Thymus (tissue), 11 donors: ENCODE measurements around the gene GSTM2. TPM values are rescaled to one million over a fixed set of nuclear protein-coding genes. Genes with fewer than 3 reads are reported as not detected.

Experiments used
- DNase-seq, 9 donors: peaks; one replicate each; pipeline ENCODE4 v3.0.0-alpha.2; 2013; ENCODE audit warnings: low spot score in 9 of 9, low read depth in 6 of 9, missing footprints in 1 of 9
- H3K27ac ChIP-seq, 2 donors: one replicate each; pipeline ENCODE4 v1.5.1; 2013; ENCODE audit warnings: control low read depth in 1 of 2, low read depth in 1 of 2, low read length in 1 of 2, mild to moderate bottlenecking in 1 of 2, moderate library complexity in 1 of 2
- H3K27me3 ChIP-seq, 2 donors: one replicate each; pipeline ENCODE4 v1.5.1; 2013; ENCODE audit warnings: low read length in 1 of 2; ENCODE audit not compliant: control insufficient read depth in 2 of 2, insufficient read depth in 1 of 2
- H3K36me3 ChIP-seq, 2 donors: one replicate each; pipeline ENCODE4 v1.5.1; 2013; ENCODE audit warnings: low read length in 1 of 2, mild to moderate bottlenecking in 1 of 2, moderate library complexity in 1 of 2; ENCODE audit not compliant: control insufficient read depth in 2 of 2, insufficient read depth in 2 of 2
- H3K4me1 ChIP-seq, 2 donors: one replicate each; pipeline ENCODE4 v1.5.1; 2013; ENCODE audit warnings: low read length in 2 of 2; ENCODE audit not compliant: control insufficient read depth in 2 of 2, insufficient read depth in 2 of 2
- H3K4me3 ChIP-seq, 2 donors: one replicate each; pipeline ENCODE4 v1.5.1; 2013; ENCODE audit warnings: low read length in 2 of 2, control low read depth in 1 of 2, mild to moderate bottlenecking in 1 of 2
- H3K9me3 ChIP-seq, 2 donors: one replicate each; pipeline ENCODE4 v1.5.1; 2013; ENCODE audit warnings: low read length in 1 of 2, mild to moderate bottlenecking in 1 of 2; ENCODE audit not compliant: control insufficient read depth in 2 of 2, insufficient read depth in 1 of 2
- WGBS: extraction: QIAGEN DNeasy Blood & Tissue Kit; methylation state at CpG from one replicate; pipeline ENCODE4 v1.1.7; 2013; 5-methylcytosine and 5-hydroxymethylcytosine counted together
- polyA plus RNA-seq: library from polyadenylated mRNA; stranded (reverse); fragments of 200-250 nt; gene quantifications from one replicate; pipeline ENCODE4 v1.2.3, GENCODE V29; 2013
- total RNA-seq: library from RNA; stranded (reverse); fragments of 120-200 nt; gene quantifications from one replicate; pipeline ENCODE4 v1.2.4, GENCODE V29; 2013
- donor health status: healthy.

The GSTM2 gene
- total and polyA plus RNA-seq, 2 donors = 14.7 to 100 TPM

DNA sequence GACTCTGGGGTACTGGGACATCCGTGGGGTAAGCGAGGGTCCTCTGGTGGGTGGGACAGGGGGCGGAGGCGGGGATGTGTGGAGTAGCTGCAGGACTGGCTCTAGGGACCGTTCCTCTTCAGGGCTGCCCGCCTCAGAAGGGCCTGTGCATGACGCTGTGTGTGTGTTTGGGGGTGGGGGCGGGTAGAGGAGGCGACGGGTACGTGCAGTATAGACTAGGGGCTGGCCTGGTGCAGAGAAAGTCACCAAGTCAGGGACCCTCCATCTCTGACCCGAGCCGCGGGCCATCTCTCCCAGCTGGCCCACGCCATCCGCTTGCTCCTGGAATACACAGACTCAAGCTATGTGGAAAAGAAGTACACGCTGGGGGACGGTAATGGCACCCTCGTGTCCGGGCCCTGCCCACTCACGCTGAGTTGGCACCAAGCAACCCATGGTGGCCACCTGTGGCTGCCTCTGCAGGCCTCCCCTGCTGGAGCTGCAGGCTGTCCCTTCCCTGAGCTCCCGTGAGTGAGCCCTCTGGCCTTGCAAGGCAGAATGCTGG is 44.5 kb downstream of the GSTM2 start:
- DNase-seq = no peak
- Histone ChIP-seq H3K4me3 (no peak overlapping the region), H3K36me3 (no peaks in the 10 kb centered on the region), H3K9me3 (peaks cover 0 to 5% of the 10 kb centered on the region in 2 donors), H3K4me1 (no peaks in the 10 kb centered on the region), H3K27ac (no peak overlapping the region), H3K27me3 (peaks cover 0 to 2% of the 10 kb centered on the region in 2 donors)
- 57% methylated on average over 22 of the region's 22 CpGs for WGBS

DNA sequence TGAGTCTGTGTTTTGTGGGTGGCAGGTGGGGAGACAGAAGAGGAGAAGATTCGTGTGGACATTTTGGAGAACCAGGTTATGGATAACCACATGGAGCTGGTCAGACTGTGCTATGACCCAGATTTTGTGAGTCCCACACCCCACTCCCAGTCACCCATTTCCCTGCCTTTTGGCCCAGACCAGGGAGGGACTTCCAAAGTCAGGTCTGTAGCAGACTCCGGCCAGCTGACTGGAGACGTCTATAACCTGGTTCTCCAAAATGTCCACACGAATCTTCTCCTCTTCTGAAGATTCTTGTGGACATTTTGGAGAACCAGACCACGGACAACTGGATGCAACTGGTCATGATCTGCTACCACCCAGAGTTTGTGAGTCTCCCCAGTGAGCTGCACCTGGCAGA is 45.8 kb downstream of the GSTM2 start:
- Histone ChIP-seq H3K4me1 (no peaks in the 10 kb centered on the region), H3K4me3 (no peak overlapping the region), H3K27me3 (peaks cover 0 to 2% of the 10 kb centered on the region in 2 donors), H3K9me3 (peaks cover 0 to 5% of the 10 kb centered on the region in 2 donors), H3K36me3 (no peaks in the 10 kb centered on the region), H3K27ac (no peak overlapping the region)
- DNase-seq = no peak
- 96% methylated on average over 5 of the region's 5 CpGs for WGBS

DNA sequence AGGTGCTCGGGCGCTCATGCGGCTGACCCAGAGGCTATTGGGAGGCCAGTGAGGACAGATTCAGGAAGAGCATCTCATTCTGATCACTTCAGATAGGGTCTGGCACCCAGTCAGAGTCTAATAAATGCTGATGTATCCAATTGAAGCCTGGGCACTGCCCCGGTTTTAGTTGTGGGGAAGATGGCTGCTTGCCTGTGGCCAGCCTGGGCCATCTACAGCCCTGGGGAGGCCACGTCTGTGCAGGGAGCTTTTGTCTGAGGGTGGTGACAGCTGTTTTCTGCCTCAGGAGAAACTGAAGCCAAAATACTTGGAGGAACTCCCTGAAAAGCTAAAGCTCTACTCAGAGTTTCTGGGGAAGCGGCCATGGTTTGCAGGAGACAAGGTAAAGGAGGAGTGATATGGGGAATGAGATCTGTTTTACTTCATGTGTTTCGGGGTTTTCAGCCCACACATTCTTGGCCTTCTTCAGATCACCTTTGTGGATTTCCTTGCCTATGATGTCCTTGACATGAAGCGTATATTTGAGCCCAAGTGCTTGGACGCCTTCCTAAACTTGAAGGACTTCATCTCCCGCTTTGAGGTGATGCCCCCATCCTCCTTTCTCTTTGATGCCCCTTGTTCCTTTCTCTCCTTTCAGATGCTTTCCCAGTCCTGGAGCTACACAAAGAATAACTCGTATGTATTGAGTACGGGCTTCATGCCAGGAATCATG is 47.0 kb downstream of the GSTM2 start:
- no peak overlapping the region for H3K4me3 ChIP-seq
- H3K27me3 ChIP-seq = peaks cover 0 to 2% of the 10 kb centered on the region in 2 donors
- WGBS = 96% methylated on average over 12 of the region's 12 CpGs
- no peaks in the 10 kb centered on the region for H3K36me3 ChIP-seq
- H3K4me1 ChIP-seq = no peaks in the 10 kb centered on the region
- H3K27ac ChIP-seq = no peak overlapping the region
- DNase-seq = no peak
- no peaks in the 10 kb centered on the region for H3K9me3 ChIP-seq

DNA sequence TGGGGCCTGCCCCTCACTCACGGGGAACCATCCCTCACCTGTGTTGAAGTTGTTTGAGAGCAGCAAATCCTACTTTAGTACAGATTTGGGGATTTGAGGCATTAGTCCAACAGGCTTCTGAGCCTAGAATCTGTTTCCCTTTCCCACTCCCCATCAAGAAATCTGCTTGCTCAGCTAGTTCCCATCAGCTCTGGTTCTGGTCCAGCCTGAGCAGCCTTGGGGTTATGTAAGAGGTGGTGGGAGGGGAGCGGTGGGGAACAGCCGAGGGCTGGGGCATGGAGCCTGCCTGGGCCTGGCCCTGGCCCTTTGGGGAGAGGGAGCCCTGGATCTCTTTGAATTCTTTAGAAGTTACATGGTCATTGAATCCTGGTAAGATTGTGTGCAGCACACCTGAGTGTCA is 48.3 kb downstream of the GSTM2 start:
- H3K4me3 ChIP-seq = no peak overlapping the region
- no peaks in the 10 kb centered on the region for H3K9me3 ChIP-seq
- peaks cover 0 to 2% of the 10 kb centered on the region in 2 donors for H3K27me3 ChIP-seq
- no peaks in the 10 kb centered on the region for H3K36me3 ChIP-seq
- no peak for DNase-seq
- H3K27ac ChIP-seq = no peak overlapping the region
- H3K4me1 ChIP-seq = no peaks in the 10 kb centered on the region
- 92% methylated on average over 3 of the region's 3 CpGs for WGBS

DNA sequence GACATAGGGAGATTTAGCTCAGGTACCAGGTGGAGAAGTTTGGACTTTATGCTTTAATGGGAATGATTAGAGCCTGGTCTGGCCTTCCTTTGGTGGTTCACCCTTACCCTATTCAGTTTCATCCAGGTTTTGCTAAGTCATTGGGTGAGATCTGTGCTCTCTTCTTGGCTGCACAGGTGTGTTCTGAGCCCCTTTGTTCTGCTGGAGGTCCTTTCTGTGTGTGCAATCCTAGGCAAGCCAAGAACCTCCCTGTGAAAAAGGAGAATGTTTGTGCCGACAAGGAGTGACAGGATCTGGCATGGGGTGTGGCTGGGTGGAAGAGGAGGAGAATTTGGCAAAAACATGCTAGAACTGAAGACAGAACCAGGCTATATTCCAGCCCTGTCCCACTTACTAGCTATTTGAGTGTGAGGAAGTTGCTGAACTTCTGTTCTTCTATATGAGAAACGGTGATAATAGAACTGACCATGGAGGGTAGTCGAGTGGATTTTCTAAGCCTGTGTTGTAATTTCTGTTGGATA is 48.8 kb downstream of the GSTM2 start:
- H3K27ac ChIP-seq = no peak overlapping the region
- no peak for DNase-seq
- H3K4me3 ChIP-seq = no peak overlapping the region
- no peaks in the 10 kb centered on the region for H3K9me3 ChIP-seq
- WGBS = 91% methylated on average over 3 of the region's 3 CpGs
- peaks cover 0 to 2% of the 10 kb centered on the region in 2 donors for H3K27me3 ChIP-seq
- H3K4me1 ChIP-seq = no peaks in the 10 kb centered on the region
- H3K36me3 ChIP-seq = no peaks in the 10 kb centered on the region

DNA sequence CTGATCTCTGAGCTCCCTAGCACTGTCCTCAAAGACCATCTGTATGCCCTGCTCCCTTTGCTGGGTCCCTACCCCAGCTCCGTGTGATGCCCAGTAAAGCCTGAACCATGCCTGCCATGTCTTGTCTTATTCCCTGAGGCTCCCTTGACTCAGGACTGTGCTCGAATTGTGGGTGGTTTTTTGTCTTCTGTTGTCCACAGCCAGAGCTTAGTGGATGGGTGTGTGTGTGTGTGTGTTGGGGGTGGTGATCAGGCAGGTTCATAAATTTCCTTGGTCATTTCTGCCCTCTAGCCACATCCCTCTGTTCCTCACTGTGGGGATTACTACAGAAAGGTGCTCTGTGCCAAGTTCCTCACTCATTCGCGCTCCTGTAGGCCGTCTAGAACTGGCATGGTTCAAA is 49.9 kb downstream of the GSTM2 start:
- H3K27me3 ChIP-seq = no peaks in the 10 kb centered on the region
- H3K4me1 ChIP-seq = no peaks in the 10 kb centered on the region
- no peak for DNase-seq
- 95% methylated on average over 5 of the region's 5 CpGs for WGBS
- H3K4me3 ChIP-seq = no peak overlapping the region
- H3K9me3 ChIP-seq = no peaks in the 10 kb centered on the region
- no peak overlapping the region for H3K27ac ChIP-seq
- no peaks in the 10 kb centered on the region for H3K36me3 ChIP-seq

DNA sequence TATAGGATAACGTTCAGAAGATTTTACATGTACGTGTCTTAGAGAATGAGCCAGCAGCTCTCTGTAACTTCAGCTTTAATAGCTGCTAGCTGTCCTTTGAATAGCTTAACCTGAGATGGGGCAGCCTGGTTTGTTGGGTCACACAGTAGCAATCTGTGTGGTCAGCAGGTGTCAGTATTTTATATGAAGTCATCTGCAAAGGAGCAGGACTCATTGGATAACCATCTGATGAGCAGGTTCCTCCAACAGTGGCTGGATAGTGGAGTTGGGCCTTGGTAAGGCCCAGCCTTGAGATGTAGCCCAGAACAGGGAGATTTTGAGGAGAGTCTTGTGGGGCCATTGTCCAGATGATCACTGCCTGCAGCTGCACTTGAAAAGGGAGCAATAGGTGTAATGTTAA is 50.6 kb downstream of the GSTM2 start:
- DNase-seq = no peak
- Histone ChIP-seq H3K36me3 (no peaks in the 10 kb centered on the region), H3K27me3 (no peaks in the 10 kb centered on the region), H3K4me1 (no peaks in the 10 kb centered on the region), H3K27ac (no peak overlapping the region), H3K9me3 (no peaks in the 10 kb centered on the region), H3K4me3 (no peak overlapping the region)
- 98% methylated on average over 2 of the region's 2 CpGs for whole genome bisulfite sequencing

DNA sequence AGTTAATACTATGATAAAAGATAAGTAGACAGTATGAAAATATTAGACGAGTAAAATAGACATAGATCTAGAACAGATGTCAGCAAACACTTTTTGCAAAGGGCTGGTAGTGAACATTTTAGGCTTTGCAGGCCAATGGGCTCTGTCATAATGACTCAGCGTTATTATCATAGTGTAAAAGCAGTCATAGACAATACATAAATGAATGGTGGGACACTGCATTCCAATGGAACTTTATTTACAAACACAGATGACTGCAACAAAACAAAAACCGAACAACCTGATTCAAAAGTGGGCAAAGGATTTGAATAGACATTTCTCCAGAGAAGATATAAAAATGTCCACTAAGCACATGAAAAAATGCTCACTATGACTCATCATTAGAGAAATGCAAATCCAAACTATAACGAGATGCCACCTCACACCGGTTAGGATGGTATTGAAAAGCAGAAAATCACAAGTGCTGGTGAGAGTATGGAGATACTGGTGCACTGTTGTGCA is 51.5 kb downstream of the GSTM2 start:
- Histone ChIP-seq H3K4me1 (no peaks in the 10 kb centered on the region), H3K9me3 (no peaks in the 10 kb centered on the region), H3K36me3 (no peaks in the 10 kb centered on the region), H3K4me3 (no peak overlapping the region), H3K27ac (no peak overlapping the region), H3K27me3 (no peaks in the 10 kb centered on the region)
- WGBS = 89% methylated on average over 5 of the region's 5 CpGs
- DNase-seq = no peak

DNA sequence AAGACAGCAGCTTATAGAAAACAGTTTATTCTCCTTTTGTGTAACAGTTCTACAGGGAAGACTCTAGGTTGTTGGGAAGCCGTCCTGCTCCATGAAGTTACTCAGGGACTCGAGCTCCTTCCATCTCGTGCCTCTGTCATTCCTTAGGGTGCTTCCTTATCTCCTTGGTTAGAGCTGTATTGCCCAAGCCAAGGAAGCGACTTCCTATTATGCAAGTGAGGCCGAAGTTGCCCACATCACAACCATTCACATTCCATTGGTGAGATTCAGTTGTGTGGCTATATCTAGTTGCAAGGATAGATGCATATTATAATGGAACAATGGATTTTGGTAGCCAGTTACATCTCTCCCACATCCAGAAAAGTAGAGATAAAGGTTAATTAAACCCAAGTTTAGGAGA is 53.2 kb downstream of the GSTM2 start:
- Histone ChIP-seq H3K27ac (no peak overlapping the region), H3K4me1 (no peaks in the 10 kb centered on the region), H3K9me3 (no peaks in the 10 kb centered on the region), H3K36me3 (no peaks in the 10 kb centered on the region), H3K27me3 (no peaks in the 10 kb centered on the region), H3K4me3 (no peak overlapping the region)
- WGBS = 96% methylated on average over 5 of the region's 5 CpGs
- DNase-seq = no peak
